NB4 (cell line): ENCODE measurements around the gene BDKRB1.

Experiments used
- CTCF ChIP-seq: IDR thresholded peaks from one replicate; pipeline ENCODE4 v1.5.1; 2012; ENCODE audit warnings: low read depth, low read length
- MAX ChIP-seq: IDR thresholded peaks from 2 replicates; pipeline ENCODE4 v1.6.1; 2011; ENCODE audit warnings: low read depth, low read length
- MYC ChIP-seq: IDR thresholded peaks from 2 replicates; pipeline ENCODE4 v1.6.1; 2011; ENCODE audit warnings: low read depth, low read length
- POLR2A ChIP-seq: IDR thresholded peaks from 2 replicates; pipeline ENCODE4 v1.6.1; 2011; ENCODE audit warnings: mild to moderate bottlenecking; ENCODE audit not compliant: insufficient read length; ENCODE audit errors: extremely low read depth

- TF ChIP-seq MAX (no peak), CTCF (no peak), MYC (no peak), POLR2A (no peak)
Observed at GRCh38 chr14:96269359-96269710, 13.3 kb downstream of the BDKRB1 start.
